ENCODE results near the gene PNKD.
A peak's percentile ranks its signal among the peaks of the same experiment; 100 is the strongest.

DNA sequence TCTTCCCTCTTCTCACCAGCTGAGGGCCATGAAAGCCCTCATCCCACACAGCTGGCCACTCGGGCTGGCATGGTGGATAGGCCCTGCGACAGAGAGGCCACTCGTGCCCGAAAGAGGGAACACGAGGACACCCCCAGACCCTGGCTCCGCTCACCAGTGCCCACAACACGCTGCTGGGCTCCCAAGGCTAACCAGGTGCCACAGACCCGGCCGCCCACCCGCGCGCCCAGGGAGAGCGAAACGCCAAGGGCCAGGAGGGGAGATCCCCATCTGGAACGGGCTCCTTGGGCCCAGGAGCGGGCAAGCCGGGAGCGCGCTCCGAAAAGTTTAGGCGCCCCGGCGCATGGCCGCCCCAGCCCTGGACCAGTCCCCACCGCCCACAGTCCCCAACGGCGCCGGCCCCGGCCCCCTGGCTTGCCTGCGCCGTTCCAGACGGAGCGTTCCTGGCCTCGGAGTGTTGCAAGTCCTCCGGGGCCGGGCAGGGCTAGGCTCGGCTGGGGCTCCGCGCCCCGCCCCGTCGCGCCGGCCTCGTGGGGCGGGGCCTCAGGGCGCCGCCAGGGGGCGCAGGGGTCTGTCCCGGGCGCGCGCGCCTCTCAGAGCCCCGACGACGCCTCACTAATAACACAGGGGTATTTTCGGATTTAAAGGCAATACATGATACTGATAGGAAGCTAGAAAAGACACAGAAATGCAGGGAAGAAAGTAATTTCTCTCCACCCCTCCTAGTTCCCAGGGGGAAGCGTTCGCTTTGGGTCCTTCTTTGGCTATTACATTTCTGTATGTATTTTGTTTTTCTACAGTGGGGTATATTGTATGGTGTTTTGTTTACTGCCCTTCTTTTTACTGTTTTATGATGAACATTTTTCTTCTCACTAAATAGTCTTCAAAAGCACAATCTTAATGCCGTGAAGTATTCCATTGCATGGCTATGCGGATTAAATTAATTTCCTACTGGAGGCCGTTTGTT, 22.0 kb downstream of the PNKD start, which contains the start of gene TMBIM1:
- TF ChIP-seq CTCF (IDR thresholded peaks at IDR 0.05), result peak; percentile 87 to 93 (median 90)
- TF ChIP-seq POLR2A (IDR thresholded peaks at IDR 0.05), result peak; percentile 62
